ENCODE data around the gene CCDC85C.

The CCDC85C gene

GRCh38 chr14:99574099-99574880 is 29.7 kb downstream of the CCDC85C start:
- DNase-seq (ENCODE audit: low read depth in 2 of 3, low spot score in 1 of 3), result no peak

- DNase-seq (ENCODE audit: low read depth in 2 of 3, low spot score in 1 of 3), result no peak
These were observed 30.4 kb downstream of the CCDC85C start for GRCh38 chr14:99573436-99574098.

GRCh38 chr14:99573000-99573330 is 31.0 kb downstream of the CCDC85C start:
- no peak for DNase-seq (ENCODE audit: low read depth in 2 of 3, low spot score in 1 of 3)

GRCh38 chr14:99572173-99572999 is 31.6 kb downstream of the CCDC85C start:
- no peak for DNase-seq (ENCODE audit: low read depth in 2 of 3, low spot score in 1 of 3)

GRCh38 chr14:99571303-99571986 is 32.6 kb downstream of the CCDC85C start:
- DNase-seq (ENCODE audit: low read depth in 2 of 3, low spot score in 1 of 3), result no peak

GRCh38 chr14:99570544-99571302 is 33.3 kb downstream of the CCDC85C start:
- no peak for DNase-seq (ENCODE audit: low read depth in 2 of 3, low spot score in 1 of 3)

- no peak for DNase-seq (ENCODE audit: low read depth in 2 of 3, low spot score in 1 of 3)
These were observed 34.1 kb downstream of the CCDC85C start for GRCh38 chr14:99569725-99570543.

- no peak for DNase-seq (ENCODE audit: low read depth in 2 of 3, low spot score in 1 of 3)
These were observed 35.1 kb downstream of the CCDC85C start for GRCh38 chr14:99568567-99569560.

GRCh38 chr14:99566390-99567354 is 37.3 kb downstream of the CCDC85C start:
- DNase-seq (ENCODE audit: low read depth in 2 of 3, low spot score in 1 of 3), result no peak

GRCh38 chr14:99566009-99566389 is 38.0 kb downstream of the CCDC85C start:
- DNase-seq (ENCODE audit: low read depth in 2 of 3, low spot score in 1 of 3), result no peak

GRCh38 chr14:99565383-99565782 is 38.6 kb downstream of the CCDC85C start:
- DNase-seq (ENCODE audit: low read depth in 2 of 3, low spot score in 1 of 3), result no peak

- no peak for DNase-seq (ENCODE audit: low read depth in 2 of 3, low spot score in 1 of 3)
These were observed 39.1 kb downstream of the CCDC85C start for GRCh38 chr14:99564926-99565259.

- DNase-seq (ENCODE audit: low read depth in 2 of 3, low spot score in 1 of 3), result no peak
These were observed 39.6 kb downstream of the CCDC85C start for GRCh38 chr14:99564256-99564925.

GRCh38 chr14:99563749-99564129 is 40.3 kb downstream of the CCDC85C start:
- no peak for DNase-seq (ENCODE audit: low read depth in 2 of 3, low spot score in 1 of 3)

GRCh38 chr14:99562856-99563748 is 40.9 kb downstream of the CCDC85C start:
- no peak for DNase-seq (ENCODE audit: low read depth in 2 of 3, low spot score in 1 of 3)

- DNase-seq (ENCODE audit: low read depth in 2 of 3, low spot score in 1 of 3), result no peak
These were observed 42.1 kb downstream of the CCDC85C start for GRCh38 chr14:99561864-99562263.

All from stimulated activated CD4-positive, alpha-beta T cell treated with anti-CD3 and anti-CD28 coated beads, Interleukin-12 subunit alpha, Interleukin-12 subunit beta, amount 100 ng/mL, for 48 hours (primary cell).